Colonic mucosa (tissue), 4 donors: Measurements from ENCODE around the gene PYGO1. TPM values are rescaled to one million over a fixed set of nuclear protein-coding genes. Genes with fewer than 3 reads are reported as not detected.

Experiments
- DNase-seq: peaks from one replicate; pipeline ENCODE4 v3.0.0-alpha.2; 2020
- H3K27ac ChIP-seq: fragments of 200-600 bp; one replicate; pipeline ENCODE4 v1.8.0; 2021
- H3K27me3 ChIP-seq: fragments of 200-600 bp; one replicate; pipeline ENCODE4 v1.8.0; 2021
- H3K36me3 ChIP-seq: fragments of 200-600 bp; one replicate; pipeline ENCODE4 v1.8.0; 2021
- H3K4me1 ChIP-seq: fragments of 200-600 bp; one replicate; pipeline ENCODE4 v1.8.0; 2021; ENCODE audit warnings: mild to moderate bottlenecking
- H3K4me3 ChIP-seq: fragments of 200-600 bp; one replicate; pipeline ENCODE4 v1.8.0; 2021
- H3K9ac ChIP-seq, 2 donors: one replicate each; pipeline ENCODE4 v1.7.0; 2013; ENCODE audit warnings: control low read depth in 2 of 2, low read depth in 2 of 2, low read length in 2 of 2
- H3K9me3 ChIP-seq: fragments of 200-600 bp; one replicate; pipeline ENCODE4 v1.8.0; 2021
- CTCF ChIP-seq: fragments of 200-600 bp; IDR thresholded peaks from one replicate; pipeline ENCODE4 v1.8.0; 2022; ENCODE audit warnings: antibody characterized with exemption, mild to moderate bottlenecking
- intact Hi-C: fragments of 100-400 bp; cut with DNase I; formaldehyde crosslinking; loops from one replicate; pipeline ENCODE4 v1.14.1; 2022
- total RNA-seq, 2 donors: library from RNA; stranded (reverse); fragmentation: NEBNext Ultra II Directional in 1 of 2; extraction: Animal tissue kit (Norgen Biotek cat#: 25700) in 1 of 2; gene quantifications; one replicate each; pipeline ENCODE4 v1.2.1, GENCODE V29; 2021
- donor health status: healthy.
- donor health status: DM: no; HTN: no; CAD: no.
- donor health status: DM: no; HTN: no; CAD: no.

The PYGO1 gene
- total RNA-seq, 2 donors from 2014 or later, result 0.30 to 2.3 TPM

GRCh38 chr15:55589287-55589686, 1.1 kb upstream of the PYGO1 start:
- no peak overlapping the region for H3K27ac ChIP-seq
- H3K27me3 ChIP-seq, result peaks cover 15% of the 10 kb centered on the region
- no peaks in the 10 kb centered on the region for H3K36me3 ChIP-seq
- H3K4me1 ChIP-seq, result no peaks in the 10 kb centered on the region
- intact Hi-C loops, result no loop called here
- TF ChIP-seq CTCF, result no peak
- H3K9me3 ChIP-seq, result no peaks in the 10 kb centered on the region
- no peak overlapping the region for H3K4me3 ChIP-seq
- no peak overlapping the region for H3K9ac ChIP-seq
- no peak for DNase-seq

GRCh38 chr15:55588815-55589115, 620 bp upstream of the PYGO1 start:
- peak overlapping the region; percentile 23 for H3K4me3 ChIP-seq
- intact Hi-C loops, result no loop called here
- H3K27ac ChIP-seq, result no peak overlapping the region
- no peak for DNase-seq
- H3K27me3 ChIP-seq, result peaks cover 15% of the 10 kb centered on the region
- no peaks in the 10 kb centered on the region for H3K9me3 ChIP-seq
- no peak for TF ChIP-seq CTCF
- no peaks in the 10 kb centered on the region for H3K4me1 ChIP-seq
- H3K9ac ChIP-seq, result no peak overlapping the region
- no peaks in the 10 kb centered on the region for H3K36me3 ChIP-seq

GRCh38 chr15:55587321-55588069, 650 bp downstream of the PYGO1 start:
- DNase-seq, result peak; percentile 17
- Histone ChIP-seq H3K9ac (peak overlapping the region in 1 of 2 donors; percentile 28), H3K36me3 (no peaks in the 10 kb centered on the region), H3K4me3 (peak overlapping the region; percentile 29), H3K27me3 (peaks cover 15% of the 10 kb centered on the region), H3K27ac (no peak overlapping the region), H3K4me1 (no peaks in the 10 kb centered on the region), H3K9me3 (no peaks in the 10 kb centered on the region)
- intact Hi-C loops, result no loop called here
- TF ChIP-seq CTCF, result no peak

GRCh38 chr15:55586808-55587207, 1.3 kb downstream of the PYGO1 start:
- Histone ChIP-seq H3K27ac (no peak overlapping the region), H3K9ac (no peak overlapping the region), H3K36me3 (no peaks in the 10 kb centered on the region), H3K4me3 (no peak overlapping the region), H3K27me3 (peaks cover 15% of the 10 kb centered on the region), H3K9me3 (no peaks in the 10 kb centered on the region), H3K4me1 (no peaks in the 10 kb centered on the region)
- intact Hi-C loops, result no loop called here
- TF ChIP-seq CTCF, result no peak
- DNase-seq, result no peak

GRCh38 chr15:55576943-55577342, 11.2 kb downstream of the PYGO1 start:
- no peak overlapping the region for H3K27ac ChIP-seq
- H3K9me3 ChIP-seq, result no peaks in the 10 kb centered on the region
- intact Hi-C loops, result no loop called here
- no peaks in the 10 kb centered on the region for H3K36me3 ChIP-seq
- no peaks in the 10 kb centered on the region for H3K4me1 ChIP-seq
- H3K27me3 ChIP-seq, result no peaks in the 10 kb centered on the region
- no peak for TF ChIP-seq CTCF
- H3K9ac ChIP-seq, result no peak overlapping the region
- no peak overlapping the region for H3K4me3 ChIP-seq
- DNase-seq, result no peak
